Mesenteric fat pad (tissue), 1 donor: ENCODE results near the gene MEN1. TPM values are rescaled to one million over a fixed set of nuclear protein-coding genes. Genes with fewer than 3 reads are reported as not detected.
"Not testable (repeated sequence)": the region's sequence is repeated elsewhere in the genome, so short reads cannot be mapped to it uniquely, and the experiment has no call there.

ENCODE experiments used
- DNase-seq: peaks from one replicate; pipeline ENCODE4 v3.0.0-alpha.2; 2020; ENCODE audit warnings: low spot score
- total RNA-seq: library from RNA; stranded (reverse); fragmentation: NEBNext Ultra II Directional; extraction: Animal tissue kit (Norgen Biotek cat#: 25700); gene quantifications from one replicate; pipeline ENCODE4 v1.2.1, GENCODE V29; 2021
- donor health status: DM: yes; HTN: yes; CAD: no.

The MEN1 gene
- total RNA-seq, 1 donor from 2014 or later, result 18.5 TPM

- peak; percentile 97 for DNase-seq
Observed at GRCh38 chr11:64846998-64847666, 36.8 kb upstream of the MEN1 start.

GRCh38 chr11:64845776-64846129 is 35.4 kb upstream of the MEN1 start:
- DNase-seq, result not testable (repeated sequence)

DNA sequence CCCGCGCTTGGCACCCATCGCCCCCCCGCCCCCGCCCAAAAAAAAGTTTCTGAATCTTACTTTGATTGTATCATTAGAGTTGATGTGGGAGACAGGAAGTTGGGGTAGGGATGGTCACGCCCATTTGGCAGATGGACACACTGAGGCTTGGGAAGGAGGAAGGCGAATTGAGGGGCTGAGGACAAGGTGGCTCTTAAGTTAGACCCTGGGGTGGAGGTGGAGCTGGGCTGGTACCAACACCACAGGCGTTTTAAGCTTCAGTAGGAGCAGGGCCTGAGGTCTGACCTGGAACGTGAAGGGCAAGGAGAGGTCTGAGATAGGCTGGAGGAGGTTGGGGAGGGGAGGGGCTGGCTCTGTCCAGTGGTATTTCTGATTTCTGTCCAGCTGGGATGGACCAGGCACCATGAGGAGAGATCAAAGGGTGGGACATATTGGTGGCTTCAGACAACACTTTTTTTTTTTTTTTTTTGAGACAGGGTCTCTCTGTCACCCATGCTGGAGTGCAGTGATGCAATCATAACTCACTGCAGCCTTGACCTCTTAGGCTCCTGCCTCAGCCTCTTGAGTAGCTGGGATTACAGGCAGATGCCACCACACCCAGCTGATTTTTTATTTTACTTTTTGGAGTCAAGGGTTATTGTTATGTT is 34.9 kb upstream of the MEN1 start:
- DNase-seq, result no peak

DNA sequence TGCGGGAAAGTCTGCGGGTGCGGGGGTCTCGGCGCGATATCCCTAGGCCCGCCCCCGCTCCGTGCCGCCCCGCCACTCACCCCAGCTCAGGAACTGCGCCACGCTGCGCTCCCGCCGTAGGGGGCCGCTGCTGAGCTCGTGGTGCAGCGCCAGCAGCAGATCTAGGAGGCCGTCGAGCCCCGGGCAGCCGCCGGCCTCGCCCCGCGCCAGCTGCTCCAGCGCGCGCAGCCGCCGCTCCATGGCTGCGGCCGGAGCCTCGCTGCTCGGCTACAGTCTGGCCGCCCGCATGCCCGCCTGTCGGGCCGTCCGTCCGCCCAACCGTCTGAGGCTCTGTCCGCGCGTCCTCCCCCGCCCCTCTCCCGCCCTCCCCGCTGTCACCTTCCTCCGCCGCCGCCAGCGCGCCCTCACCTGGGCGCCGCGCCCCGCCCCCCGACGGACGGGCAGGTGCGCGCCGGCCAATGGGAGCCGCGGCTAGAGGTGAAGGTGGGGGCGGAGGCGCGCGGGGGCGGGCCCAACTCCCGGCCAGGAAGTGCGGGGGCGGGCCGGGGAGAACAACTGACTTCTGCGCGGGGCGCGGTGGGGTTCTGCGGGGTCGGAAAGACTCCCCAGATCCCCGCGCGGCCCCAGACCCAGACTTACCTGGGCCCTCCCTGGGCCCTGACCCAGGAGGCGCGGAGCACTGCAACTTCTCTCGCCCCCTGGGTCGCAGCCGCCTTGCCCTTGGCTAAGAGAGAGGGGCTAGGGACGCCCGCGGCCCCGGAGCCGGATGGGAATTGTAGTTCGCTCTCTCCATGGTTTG is 34.2 kb upstream of the MEN1 start, which contains the start of gene CDC42BPG:
Gene CDC42BPG, minus strand, starts transcription at position 324 of the 799 bp plus-strand sequence. Its CDS starts 84 bp downstream, at position 240.
- DNase-seq, result no peak

- DNase-seq, result no peak
Observed at GRCh38 chr11:64843686-64844329, 33.5 kb upstream of the MEN1 start.

DNA sequence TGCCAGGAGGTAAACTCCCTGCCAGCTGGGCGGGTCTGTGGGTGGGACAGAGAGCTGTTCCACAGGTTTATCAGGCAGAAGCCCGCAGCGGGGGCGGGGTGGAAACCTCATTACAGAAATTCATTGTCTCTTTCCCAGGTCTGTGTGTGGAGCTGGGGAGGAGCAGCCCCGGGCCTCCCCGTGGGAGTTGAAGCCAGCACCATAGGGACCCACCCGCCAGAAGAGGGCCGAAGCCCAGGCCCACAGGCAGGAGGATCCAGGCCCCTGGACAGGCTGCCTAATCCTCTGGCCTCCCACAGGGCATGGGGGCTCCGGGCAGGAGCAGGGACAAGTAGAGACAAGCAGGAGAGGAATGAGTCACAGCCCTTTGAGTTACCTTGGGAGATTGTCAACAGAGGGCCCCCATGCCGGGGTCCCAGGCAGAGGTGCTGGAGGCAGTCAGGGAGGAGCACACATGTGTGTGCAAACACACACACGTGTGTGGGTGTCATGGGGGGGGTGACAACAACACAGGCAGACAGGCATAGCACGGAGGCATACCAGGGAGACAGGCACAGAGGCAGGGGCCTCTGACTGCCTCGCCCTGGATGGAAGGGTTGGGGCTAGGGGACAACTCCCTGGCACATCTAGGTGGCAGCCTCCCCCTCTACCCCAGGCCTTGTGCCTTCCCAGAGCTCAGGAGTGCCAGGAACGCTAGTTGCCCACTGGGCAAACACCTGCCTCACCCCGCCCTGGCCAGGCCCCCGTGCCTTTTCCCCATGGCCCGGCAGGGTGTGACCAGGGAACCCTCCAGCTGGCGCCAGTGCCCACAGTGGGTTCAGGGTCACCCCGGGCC is 32.7 kb upstream of the MEN1 start:
- DNase-seq, result no peak

GRCh38 chr11:64842366-64842759 is 32.0 kb upstream of the MEN1 start:
- no peak for DNase-seq

DNA sequence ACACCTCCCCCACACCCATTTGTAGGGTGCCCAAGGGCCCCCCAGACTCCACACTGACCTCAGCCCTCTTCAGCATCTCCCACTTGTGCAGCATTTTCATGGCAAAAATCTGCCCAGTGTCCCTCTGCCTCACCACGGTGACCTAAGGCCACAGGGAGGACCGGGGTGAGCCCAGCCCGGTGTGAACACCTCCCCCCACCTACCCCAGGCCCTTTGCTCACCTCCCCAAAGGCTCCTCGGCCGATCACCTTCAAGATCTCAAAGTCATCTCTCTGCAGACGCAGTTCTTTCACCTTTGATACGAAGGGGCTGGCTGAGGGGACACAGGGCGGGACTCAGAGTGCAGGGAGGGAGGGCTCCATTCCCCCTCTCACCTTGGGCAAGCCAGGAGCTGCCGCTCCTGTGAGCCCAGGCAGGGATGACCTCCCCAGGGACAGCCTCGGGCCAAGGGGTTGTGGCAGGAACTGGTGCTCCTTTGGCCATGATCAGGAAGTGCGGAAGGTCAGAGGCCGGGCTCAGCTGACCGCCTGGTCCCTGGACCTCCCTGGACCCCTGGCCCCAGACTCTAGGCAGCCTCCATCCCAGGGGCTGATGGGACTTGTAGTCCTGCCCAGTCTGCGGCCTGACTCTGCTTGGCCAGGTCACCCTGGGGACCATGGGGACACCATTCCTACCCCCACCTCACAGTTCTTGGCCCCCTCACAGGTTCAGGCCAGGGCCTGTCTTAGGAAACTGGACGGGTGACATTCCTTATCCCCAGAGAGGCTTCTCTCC is 31.4 kb upstream of the MEN1 start:
- no peak for DNase-seq

- DNase-seq, result no peak
Observed at GRCh38 chr11:64839887-64840782, 29.8 kb upstream of the MEN1 start.

- DNase-seq, result no peak
Observed at GRCh38 chr11:64839335-64839734, 29.0 kb upstream of the MEN1 start.

DNA sequence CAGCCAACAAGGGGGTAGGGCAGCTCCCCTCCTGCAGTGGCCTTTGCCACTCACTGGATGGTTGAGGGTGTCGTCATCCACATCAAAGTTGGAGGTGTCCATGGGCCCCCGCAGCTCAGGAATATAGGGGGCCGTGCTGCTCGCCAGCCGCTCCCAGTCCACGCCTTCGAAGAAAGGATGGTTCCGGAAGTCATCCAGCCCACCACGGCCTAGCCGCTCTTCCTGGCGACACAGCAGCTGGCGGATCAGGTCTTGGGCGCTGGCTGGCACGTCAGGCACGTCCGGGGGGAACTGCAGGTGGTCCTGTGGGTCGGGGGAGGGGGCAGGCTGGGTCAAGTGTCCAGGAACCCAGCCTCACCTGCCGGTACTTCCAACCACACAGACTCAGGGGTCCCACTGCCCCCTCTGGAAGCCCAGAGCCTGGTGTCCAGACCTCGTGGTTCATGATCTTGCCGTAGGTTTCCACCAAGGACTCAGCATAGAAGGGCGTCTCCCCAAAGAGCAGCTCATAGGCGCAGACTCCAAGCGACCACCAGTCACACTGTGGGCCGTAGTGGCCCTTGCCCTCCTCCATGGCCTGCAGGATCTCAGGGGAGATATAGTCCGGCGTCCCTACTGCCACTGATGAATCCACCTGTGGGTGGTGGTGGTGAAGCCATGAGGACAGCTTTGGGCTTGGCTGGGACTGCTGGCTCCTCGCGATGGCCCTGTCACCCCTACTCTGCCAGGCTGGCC is 28.4 kb upstream of the MEN1 start:
- DNase-seq, result no peak

DNA sequence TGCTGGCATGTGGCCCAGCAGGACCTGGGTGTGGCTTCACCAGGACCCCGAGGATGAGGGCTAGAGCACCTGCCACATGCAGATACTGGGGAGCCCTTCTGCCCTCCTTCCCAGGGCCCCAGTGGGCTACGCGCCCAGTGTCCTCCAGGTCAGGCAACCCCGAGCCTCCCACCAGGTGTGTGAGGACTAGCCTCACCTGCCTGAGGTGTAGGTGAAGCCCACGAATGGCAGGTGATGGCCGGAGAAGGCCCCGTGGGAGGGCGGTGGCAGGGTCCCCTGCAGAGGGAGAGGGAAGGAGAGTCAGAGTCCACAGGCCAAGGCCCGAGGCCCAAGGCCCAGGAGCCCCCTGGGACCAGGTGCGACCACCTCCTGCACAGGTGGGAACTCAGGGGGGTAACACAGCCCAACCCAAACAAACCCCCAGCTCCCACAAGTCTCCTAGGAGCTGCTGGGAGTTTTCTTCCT is 27.6 kb upstream of the MEN1 start:
- DNase-seq, result no peak

DNA sequence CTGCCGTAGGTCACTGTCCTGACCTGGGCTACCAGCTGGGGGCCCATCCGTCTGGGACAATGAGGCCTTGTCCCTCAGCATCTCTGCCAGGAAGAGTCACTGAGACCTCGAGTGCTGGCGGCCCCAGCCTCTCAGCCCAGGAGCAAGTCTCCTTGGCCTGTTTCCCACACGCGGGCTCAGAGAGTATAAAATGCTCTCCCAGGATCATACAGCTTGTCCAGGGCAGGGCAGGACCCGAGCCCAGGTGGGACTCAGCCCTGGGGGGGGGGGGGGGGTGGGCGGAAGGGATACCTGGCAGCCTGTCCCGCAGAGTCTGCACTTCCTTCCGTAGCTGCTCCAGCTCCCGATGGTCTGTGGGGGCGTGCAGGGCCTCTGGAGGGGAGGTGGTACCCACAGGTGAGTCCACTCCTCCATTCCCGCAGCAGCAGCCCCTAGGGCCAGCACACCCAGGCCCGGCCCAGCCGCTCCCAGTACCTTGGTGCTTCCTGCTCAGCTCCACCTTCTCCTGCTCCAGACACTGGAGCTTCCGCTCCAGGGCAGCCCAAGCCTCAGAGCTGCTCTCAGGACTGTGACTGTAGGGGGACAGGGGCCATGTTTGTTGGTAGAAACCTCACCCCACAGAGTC is 26.2 kb upstream of the MEN1 start:
- no peak for DNase-seq

- no peak for DNase-seq
Observed at GRCh38 chr11:64835616-64836447, 25.5 kb upstream of the MEN1 start.

GRCh38 chr11:64834723-64835615 is 24.6 kb upstream of the MEN1 start:
- no peak for DNase-seq
